Ishikawa (cell line): ENCODE data around the gene AGAP1.

Source experiments
- CEBPB ChIP-seq: IDR thresholded peaks from 2 replicates; pipeline ENCODE4 v1.6.1; 2012
- CREB1 ChIP-seq: IDR thresholded peaks from 2 replicates; pipeline ENCODE4 v1.6.1; 2012; ENCODE audit warnings: low read depth
- EGR1 ChIP-seq: IDR thresholded peaks from 2 replicates; pipeline ENCODE4 v1.6.1; 2012
- EP300 ChIP-seq: IDR thresholded peaks from 2 replicates; pipeline ENCODE4 v1.6.1; 2012; ENCODE audit warnings: borderline replicate concordance
- FOXM1 ChIP-seq: IDR thresholded peaks from 2 replicates; pipeline ENCODE4 v1.6.1; 2012; ENCODE audit warnings: low read depth, borderline replicate concordance
- NFIC ChIP-seq: IDR thresholded peaks from 2 replicates; pipeline ENCODE4 v1.6.1; 2012
- RAD21 ChIP-seq: IDR thresholded peaks from 2 replicates; pipeline ENCODE4 v1.6.1; 2012; ENCODE audit warnings: low read depth
- TAF1 ChIP-seq: IDR thresholded peaks from 2 replicates; pipeline ENCODE4 v1.6.1; 2012; ENCODE audit warnings: low read depth, mild to moderate bottlenecking
- TCF12 ChIP-seq: IDR thresholded peaks from 2 replicates; pipeline ENCODE4 v1.6.1; 2012; ENCODE audit warnings: low read depth
- TEAD4 ChIP-seq: IDR thresholded peaks from 2 replicates; pipeline ENCODE4 v1.6.1; 2012
- YY1 ChIP-seq: IDR thresholded peaks from 2 replicates; pipeline ENCODE4 v1.6.1; 2012; ENCODE audit warnings: low read depth
- ZBTB7A ChIP-seq: IDR thresholded peaks from 2 replicates; pipeline ENCODE4 v1.6.1; 2012; ENCODE audit warnings: low read depth
- TF ChIP-seq, protein P1 (sequence below): IDR thresholded peaks from 2 replicates; pipeline ENCODE4 v1.6.1; 2012
- TF ChIP-seq, protein P2 (sequence below): IDR thresholded peaks from 2 replicates; pipeline ENCODE4 v1.6.1; 2012; ENCODE audit warnings: low read depth, mild to moderate bottlenecking
- TF ChIP-seq, protein P3 (sequence below): IDR thresholded peaks from 2 replicates; pipeline ENCODE4 v1.6.1; 2012

Gene AGAP1

DNA sequence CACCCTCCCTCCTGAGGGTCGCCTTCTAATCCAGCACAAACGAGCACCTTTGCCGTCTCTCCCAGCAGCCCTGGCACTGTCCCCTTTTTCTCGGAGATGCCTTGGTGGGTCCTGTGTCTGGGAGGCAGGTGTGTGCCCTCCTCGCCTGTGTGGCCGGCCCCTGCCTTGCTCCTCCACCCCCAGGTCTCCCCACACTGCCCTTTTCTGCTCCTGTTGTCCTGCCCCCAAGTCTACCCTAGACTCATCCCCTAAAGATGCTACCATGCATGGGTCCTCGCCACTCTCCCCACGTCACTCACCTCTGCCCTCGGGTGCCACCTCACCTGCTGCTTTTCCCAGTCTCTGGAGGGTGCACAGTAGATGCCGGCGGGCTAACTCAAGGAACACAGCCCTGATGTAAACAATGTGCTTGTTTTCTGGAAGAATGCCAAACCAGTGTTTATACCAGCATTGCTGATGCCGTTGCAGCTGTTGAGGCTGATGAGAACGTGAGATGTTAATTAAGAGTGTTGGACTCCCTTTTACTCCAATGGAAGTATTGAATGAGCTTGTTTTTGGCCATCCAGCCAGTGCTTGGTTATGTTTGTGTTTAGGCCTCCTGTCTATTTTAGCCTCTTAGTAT is 223.1 kb downstream of the AGAP1 start:
- no peak for TF ChIP-seq CEBPB
- TF ChIP-seq, protein P1, sequence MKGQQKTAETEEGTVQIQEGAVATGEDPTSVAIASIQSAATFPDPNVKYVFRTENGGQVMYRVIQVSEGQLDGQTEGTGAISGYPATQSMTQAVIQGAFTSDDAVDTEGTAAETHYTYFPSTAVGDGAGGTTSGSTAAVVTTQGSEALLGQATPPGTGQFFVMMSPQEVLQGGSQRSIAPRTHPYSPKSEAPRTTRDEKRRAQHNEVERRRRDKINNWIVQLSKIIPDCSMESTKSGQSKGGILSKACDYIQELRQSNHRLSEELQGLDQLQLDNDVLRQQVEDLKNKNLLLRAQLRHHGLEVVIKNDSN: no peak
- TF ChIP-seq CREB1: no peak
- TF ChIP-seq YY1: no peak
- TF ChIP-seq EGR1: no peak
- TF ChIP-seq, protein P2, sequence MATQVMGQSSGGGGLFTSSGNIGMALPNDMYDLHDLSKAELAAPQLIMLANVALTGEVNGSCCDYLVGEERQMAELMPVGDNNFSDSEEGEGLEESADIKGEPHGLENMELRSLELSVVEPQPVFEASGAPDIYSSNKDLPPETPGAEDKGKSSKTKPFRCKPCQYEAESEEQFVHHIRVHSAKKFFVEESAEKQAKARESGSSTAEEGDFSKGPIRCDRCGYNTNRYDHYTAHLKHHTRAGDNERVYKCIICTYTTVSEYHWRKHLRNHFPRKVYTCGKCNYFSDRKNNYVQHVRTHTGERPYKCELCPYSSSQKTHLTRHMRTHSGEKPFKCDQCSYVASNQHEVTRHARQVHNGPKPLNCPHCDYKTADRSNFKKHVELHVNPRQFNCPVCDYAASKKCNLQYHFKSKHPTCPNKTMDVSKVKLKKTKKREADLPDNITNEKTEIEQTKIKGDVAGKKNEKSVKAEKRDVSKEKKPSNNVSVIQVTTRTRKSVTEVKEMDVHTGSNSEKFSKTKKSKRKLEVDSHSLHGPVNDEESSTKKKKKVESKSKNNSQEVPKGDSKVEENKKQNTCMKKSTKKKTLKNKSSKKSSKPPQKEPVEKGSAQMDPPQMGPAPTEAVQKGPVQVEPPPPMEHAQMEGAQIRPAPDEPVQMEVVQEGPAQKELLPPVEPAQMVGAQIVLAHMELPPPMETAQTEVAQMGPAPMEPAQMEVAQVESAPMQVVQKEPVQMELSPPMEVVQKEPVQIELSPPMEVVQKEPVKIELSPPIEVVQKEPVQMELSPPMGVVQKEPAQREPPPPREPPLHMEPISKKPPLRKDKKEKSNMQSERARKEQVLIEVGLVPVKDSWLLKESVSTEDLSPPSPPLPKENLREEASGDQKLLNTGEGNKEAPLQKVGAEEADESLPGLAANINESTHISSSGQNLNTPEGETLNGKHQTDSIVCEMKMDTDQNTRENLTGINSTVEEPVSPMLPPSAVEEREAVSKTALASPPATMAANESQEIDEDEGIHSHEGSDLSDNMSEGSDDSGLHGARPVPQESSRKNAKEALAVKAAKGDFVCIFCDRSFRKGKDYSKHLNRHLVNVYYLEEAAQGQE: no peak
- TF ChIP-seq, protein P3, sequence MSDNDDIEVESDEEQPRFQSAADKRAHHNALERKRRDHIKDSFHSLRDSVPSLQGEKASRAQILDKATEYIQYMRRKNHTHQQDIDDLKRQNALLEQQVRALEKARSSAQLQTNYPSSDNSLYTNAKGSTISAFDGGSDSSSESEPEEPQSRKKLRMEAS: no peak
- TF ChIP-seq NFIC: no peak
- TF ChIP-seq ZBTB7A: no peak
- no peak for TF ChIP-seq FOXM1
- no peak for TF ChIP-seq TCF12
- no peak for TF ChIP-seq TEAD4
- no peak for TF ChIP-seq TAF1
- TF ChIP-seq RAD21: no peak
- no peak for TF ChIP-seq EP300

DNA sequence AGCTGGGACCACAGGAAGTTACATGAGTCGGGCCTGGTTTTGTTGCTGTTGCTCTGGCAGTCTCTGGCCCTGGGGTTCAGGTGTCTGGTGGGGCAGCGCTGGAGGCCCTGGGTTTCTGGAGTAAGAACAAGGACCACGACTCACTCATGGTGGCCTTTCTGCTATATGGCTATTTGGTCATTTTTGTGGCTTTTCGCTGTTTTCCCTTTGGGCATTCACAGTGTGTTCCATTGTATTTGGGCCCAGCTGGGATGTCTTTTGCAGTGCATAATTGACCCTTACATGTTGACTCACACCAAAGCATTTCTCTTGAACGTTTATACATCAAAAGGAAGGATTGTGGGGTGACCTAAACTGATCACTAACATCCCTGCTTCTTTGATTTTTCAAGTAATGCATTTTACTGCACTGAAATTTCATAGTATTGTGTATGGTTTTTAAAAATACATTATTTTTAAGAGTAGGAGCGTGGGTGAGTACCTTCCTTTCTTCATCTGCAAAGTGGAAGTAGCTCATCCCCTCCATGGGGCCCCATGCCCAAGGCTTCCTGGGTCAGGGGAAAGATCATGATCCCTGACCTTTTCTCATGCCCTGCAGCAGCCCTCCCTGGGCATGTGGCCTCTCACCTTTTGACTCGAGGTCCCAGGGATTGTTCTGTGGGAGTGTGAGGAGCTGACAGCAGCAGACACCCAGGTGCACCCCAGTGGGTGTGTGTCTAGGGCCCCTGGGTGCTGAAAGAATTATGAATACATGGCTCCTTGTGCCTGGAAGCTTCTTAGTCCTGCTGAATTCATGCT is 225.5 kb downstream of the AGAP1 start:
- TF ChIP-seq NFIC (no peak), EP300 (no peak), CREB1 (no peak), ZBTB7A (no peak), TAF1 (no peak), FOXM1 (no peak), EGR1 (no peak), RAD21 (no peak), TCF12 (no peak), TEAD4 (no peak), CEBPB (no peak), YY1 (no peak)
- TF ChIP-seq, protein P1: no peak
- TF ChIP-seq, protein P3: no peak
- TF ChIP-seq, protein P2: no peak

DNA sequence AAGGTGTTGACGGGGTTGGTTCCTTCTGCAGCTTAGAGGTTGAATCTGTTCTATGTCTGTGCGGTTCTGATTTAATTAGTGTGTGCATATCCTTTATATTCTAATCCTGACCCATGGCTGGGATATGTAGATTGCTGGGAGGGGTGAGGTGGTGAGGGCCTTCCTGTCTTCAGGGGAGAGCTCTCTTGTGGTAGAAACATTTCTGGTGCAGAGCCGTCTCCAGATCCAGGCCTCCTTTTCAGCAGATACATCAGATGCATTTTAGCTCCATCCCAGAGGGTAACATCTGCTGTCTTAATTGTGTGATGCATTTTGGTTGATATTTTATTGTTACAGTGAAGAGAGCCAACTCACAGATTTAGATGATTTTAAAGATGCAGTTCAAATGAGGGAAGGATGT is 227.8 kb downstream of the AGAP1 start:
- TF ChIP-seq, protein P2: no peak
- TF ChIP-seq, protein P1: no peak
- TF ChIP-seq ZBTB7A (no peak), TEAD4 (no peak), TCF12 (no peak), FOXM1 (no peak), RAD21 (no peak), EGR1 (no peak), YY1 (no peak)
- TF ChIP-seq, protein P3: no peak
